RWPE1 (cell line): Measurements from ENCODE around the gene CACNA2D2.

Experiments used
- CTCF ChIA-PET: fragments of 350-600 bp; sonication (Branson Sonifier 250); formaldehyde crosslinking; extraction: SDS; loops from one replicate; lab custom pipeline; 2021; lab: Yijun Ruan, JAX
- POLR2A ChIA-PET: fragments of 400-600 bp; formaldehyde crosslinking; extraction: SDS; loops from one replicate; lab custom pipeline; 2020; ENCODE audit warnings: antibody characterized with exemption; ENCODE audit not compliant: low non-redundant PET; lab: Yijun Ruan, JAX
- DNase-seq: peaks from one replicate; pipeline ENCODE4 v3.0.0; 2012; ENCODE audit warnings: low spot score
- H3K27ac ChIP-seq: fragments of 450-650 bp; 2 replicates; pipeline ENCODE4 v1.5.1; 2017
- TF ChIP-seq, protein P1 (sequence below): fragments of 450-650 bp; conservative IDR thresholded peaks from 2 replicates; pipeline ENCODE4 v1.5.1; 2017; ENCODE audit warnings: low read depth, mild to moderate bottlenecking

Gene CACNA2D2

DNA sequence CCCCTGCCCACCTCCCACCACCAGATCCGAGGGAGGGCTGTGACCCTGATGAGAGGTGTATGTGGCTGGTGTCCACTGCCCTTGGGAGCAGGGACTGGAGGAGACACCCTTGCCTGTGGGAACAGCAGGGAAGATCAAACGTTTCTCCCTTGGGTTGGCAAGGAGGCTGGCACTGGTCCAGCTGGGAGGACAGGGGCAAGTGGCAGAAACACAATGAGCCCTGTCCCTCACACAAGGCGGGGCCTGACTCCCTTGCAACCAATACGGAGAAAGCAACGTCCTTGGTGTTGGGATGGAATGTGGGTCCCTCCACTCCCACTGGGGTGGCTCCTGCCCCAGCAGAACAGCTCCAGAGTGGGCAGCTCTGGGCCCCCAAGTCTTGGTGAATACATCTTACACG is 186.1 kb downstream of the CACNA2D2 start:
- peak overlapping the region; percentile 97 for H3K27ac ChIP-seq
- ChIA-PET CTCF (no interaction called here), POLR2A (interaction anchor here (1.0 kb wide), 1 partner anchor 18 kb away, joined by 5 read pairs; the partner anchor contains the start of genes HYAL3 and NAA80)
- TF ChIP-seq, protein P1, sequence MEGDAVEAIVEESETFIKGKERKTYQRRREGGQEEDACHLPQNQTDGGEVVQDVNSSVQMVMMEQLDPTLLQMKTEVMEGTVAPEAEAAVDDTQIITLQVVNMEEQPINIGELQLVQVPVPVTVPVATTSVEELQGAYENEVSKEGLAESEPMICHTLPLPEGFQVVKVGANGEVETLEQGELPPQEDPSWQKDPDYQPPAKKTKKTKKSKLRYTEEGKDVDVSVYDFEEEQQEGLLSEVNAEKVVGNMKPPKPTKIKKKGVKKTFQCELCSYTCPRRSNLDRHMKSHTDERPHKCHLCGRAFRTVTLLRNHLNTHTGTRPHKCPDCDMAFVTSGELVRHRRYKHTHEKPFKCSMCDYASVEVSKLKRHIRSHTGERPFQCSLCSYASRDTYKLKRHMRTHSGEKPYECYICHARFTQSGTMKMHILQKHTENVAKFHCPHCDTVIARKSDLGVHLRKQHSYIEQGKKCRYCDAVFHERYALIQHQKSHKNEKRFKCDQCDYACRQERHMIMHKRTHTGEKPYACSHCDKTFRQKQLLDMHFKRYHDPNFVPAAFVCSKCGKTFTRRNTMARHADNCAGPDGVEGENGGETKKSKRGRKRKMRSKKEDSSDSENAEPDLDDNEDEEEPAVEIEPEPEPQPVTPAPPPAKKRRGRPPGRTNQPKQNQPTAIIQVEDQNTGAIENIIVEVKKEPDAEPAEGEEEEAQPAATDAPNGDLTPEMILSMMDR: no peak
- no peak for DNase-seq

- peak; percentile 87 for DNase-seq
- TF ChIP-seq, protein P1: no peak
- peak overlapping the region; percentile 97 for H3K27ac ChIP-seq
- ChIA-PET POLR2A (interaction anchor here (1.0 kb wide), 1 partner anchor 17 kb away, joined by 5 read pairs; the partner anchor contains the start of genes HYAL3 and NAA80), CTCF (no interaction called here)
These were observed 186.7 kb downstream of the CACNA2D2 start for GRCh38 chr3:50316657-50317242.

DNA sequence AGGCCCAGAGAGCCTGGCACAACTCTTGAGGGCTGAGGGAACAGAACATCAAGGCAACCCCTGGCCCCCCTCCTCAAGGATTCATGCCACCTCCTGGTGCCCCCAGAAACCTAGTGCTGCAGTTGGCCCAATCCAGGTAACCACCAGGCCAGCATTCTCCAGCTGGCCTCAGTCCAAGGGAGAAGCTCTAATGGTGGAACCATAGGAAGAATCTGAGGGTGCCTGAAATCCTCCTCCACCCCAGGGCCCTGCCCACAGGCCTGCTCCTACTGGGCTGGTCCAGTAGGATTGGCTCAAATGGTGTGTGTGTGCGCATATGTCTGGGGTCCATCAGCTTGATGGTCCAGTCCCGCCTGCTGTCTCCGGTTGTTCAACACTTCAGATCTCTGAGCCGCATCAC is 188.6 kb downstream of the CACNA2D2 start:
- H3K27ac ChIP-seq: peak overlapping the region; percentile 97
- CTCF ChIA-PET: no interaction called here
- DNase-seq: no peak
- TF ChIP-seq, protein P1: no peak
- POLR2A ChIA-PET: interaction anchor here (0.6 kb wide), 1 partner anchor 15 kb away, joined by 3 read pairs; no protein-coding TSS in a partner anchor

- CTCF ChIA-PET: no interaction called here
- no peak for DNase-seq
- TF ChIP-seq, protein P1: no peak
- POLR2A ChIA-PET: no interaction called here
- H3K27ac ChIP-seq: peak overlapping the region; percentile 97
These were observed 189.1 kb downstream of the CACNA2D2 start for GRCh38 chr3:50314342-50314741.
